ENCODE measurements around the gene MXI1. TPM values are rescaled to one million over a fixed set of nuclear protein-coding genes. Genes with fewer than 3 reads are reported as not detected.

Gene MXI1
- total and polyA plus RNA-seq, 7 donors: 52.2 to 148 (median 92.0) TPM

DNA sequence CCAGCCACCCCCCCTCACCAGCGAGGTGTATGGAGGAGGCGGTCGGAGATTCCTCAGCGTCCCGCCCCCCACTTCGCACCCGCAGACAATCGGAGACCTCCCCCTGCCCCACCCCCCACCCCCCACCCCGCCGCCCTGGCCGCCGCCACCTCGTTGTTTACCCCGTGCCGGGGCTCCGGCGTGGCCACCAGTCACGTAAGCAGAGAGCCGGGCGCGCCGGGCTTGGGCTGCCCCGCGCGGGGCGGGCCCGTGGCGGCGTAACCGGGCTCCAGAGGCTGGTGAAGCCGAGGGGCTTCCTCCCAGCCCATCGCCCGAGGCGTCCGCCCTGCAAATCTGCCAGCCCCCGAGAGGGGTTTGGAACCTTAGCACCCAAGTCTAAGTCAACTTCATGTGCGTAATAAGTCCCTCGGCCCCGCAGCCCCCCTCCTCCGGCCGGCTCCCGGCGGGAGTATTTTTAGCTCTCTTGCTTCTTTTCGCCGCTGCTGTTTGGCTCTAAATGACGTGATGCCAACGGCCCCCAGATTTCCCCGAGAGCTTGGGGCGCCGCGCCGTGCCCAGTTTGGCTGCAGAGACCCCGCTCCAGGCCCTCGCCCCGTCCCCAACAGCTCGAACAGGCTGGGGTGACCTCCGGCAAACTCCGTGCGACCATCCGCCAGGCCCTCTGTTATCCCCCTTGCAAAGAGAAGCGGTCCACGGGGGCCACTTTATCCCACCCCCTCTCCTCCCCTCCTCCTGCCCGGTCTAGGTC lies 2.7 kb downstream of the MXI1 start:
- TF ChIP-seq EP300 (IDR thresholded peaks at IDR 0.05) (no peak), POLR2A (IDR thresholded peaks at IDR 0.05) (no peak), POLR2AphosphoS5 (IDR thresholded peaks at IDR 0.05) (peak in 2 of 4 donors; percentile 25 to 40)
- TF ChIP-seq, protein P1, sequence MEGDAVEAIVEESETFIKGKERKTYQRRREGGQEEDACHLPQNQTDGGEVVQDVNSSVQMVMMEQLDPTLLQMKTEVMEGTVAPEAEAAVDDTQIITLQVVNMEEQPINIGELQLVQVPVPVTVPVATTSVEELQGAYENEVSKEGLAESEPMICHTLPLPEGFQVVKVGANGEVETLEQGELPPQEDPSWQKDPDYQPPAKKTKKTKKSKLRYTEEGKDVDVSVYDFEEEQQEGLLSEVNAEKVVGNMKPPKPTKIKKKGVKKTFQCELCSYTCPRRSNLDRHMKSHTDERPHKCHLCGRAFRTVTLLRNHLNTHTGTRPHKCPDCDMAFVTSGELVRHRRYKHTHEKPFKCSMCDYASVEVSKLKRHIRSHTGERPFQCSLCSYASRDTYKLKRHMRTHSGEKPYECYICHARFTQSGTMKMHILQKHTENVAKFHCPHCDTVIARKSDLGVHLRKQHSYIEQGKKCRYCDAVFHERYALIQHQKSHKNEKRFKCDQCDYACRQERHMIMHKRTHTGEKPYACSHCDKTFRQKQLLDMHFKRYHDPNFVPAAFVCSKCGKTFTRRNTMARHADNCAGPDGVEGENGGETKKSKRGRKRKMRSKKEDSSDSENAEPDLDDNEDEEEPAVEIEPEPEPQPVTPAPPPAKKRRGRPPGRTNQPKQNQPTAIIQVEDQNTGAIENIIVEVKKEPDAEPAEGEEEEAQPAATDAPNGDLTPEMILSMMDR (IDR thresholded peaks at IDR 0.05): no peak
- DNase-seq: peak; percentile 90
- Histone ChIP-seq H3K27me3 (no peaks in the 10 kb centered on the region), H3K36me3 (no peaks in the 10 kb centered on the region), H3K4me3 (peak overlapping the region; percentile 62 to 92 (median 76)), H3K27ac (peak overlapping the region; percentile 94 to 100 (median 98)), H3K4me1 (peaks cover 0 to 38% (median 32%) of the 10 kb centered on the region in 4 donors), H3K9me3 (no peaks in the 10 kb centered on the region)
- WGBS, 2 donors: 0 to 1% methylated on average over 62 to 63 of the region's 63 CpGs
- intact Hi-C loops (cut with DNase I): loop anchor here (1.0 to 5.0 kb wide), 4 partner anchors 16 to 291 kb away; partner anchors contain the start of gene ADD3

DNA sequence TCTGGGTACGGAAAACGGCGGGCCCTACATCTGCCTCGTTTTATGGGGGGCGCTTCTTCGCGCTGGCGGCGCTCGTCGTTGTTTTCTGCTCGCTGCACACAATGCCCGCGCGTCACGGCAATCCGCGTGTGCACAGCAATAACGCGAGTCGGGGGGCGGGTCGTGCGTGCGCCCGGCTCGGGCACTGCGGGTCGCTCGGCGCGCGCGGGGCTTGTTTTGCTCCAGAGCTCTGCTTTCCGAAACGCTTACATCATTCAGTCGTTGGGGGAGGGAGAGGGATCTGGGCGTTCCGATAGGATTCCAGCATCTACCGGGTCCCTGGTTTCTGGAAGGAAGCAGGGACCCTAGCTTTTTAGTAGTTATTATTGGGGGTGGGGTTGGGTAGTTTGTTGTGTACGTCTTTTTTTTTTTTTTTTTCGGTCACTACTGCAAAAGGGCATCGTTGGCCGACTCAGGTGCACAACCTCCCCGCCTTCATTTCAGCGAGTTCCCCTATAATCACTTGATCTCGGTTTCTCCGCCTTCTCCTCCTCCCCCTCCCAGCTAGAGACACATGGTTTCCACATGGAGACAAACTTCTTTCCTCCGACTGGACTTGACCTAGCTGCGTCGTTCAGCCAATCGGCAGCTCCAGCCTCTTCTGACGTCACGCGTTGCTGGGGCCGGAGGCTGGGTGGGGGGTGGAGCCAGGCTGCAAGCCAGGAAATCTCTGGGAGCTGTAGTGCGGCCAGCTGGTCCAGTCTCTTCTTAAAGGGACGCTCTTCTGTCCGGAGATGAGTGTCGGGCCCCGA lies 3.5 kb downstream of the MXI1 start:
- H3K27me3 ChIP-seq: no peaks in the 10 kb centered on the region
- peak overlapping the region; percentile 94 to 100 (median 98) for H3K27ac ChIP-seq
- WGBS, 2 donors: 0% methylated on average over 61 of the region's 61 CpGs
- peak overlapping the region; percentile 62 to 92 (median 76) for H3K4me3 ChIP-seq
- intact Hi-C loops (cut with DNase I): loop anchor here (2.0 kb wide), 1 partner anchor 290 kb away; no protein-coding TSS in a partner anchor
- H3K36me3 ChIP-seq: no peaks in the 10 kb centered on the region
- peaks cover 0 to 45% (median 35%) of the 10 kb centered on the region in 4 donors for H3K4me1 ChIP-seq
- DNase-seq: peak; percentile 99
- TF ChIP-seq EP300 (IDR thresholded peaks at IDR 0.05) (peak in 2 of 4 donors; percentile 39 to 75), POLR2A (IDR thresholded peaks at IDR 0.05) (peak; percentile 73 to 85), POLR2AphosphoS5 (IDR thresholded peaks at IDR 0.05) (peak; percentile 84 to 96 (median 90))
- TF ChIP-seq, protein P1 (IDR thresholded peaks at IDR 0.05): no peak
- no peaks in the 10 kb centered on the region for H3K9me3 ChIP-seq

DNA sequence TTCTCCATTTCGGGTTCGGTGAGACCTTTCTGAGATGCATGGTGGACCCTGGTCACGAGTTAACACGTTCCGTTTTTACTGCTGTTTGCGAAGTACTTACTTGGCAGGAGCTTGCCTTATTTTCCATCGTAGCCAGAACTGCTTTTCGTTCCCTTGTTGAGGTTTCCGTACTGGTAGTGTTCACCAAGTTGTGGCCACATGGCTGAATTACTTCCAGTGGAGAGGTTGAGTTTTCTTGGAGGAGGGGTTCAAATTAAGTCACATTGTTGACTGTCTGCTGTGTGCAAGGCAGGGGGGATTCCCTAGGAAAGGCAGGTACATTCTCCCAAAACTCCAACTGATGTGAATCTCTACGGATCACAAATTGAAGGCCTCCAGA lies 4.0 kb downstream of the MXI1 start:
- DNase-seq: no peak
- H3K36me3 ChIP-seq: no peaks in the 10 kb centered on the region
- no peaks in the 10 kb centered on the region for H3K27me3 ChIP-seq
- peak overlapping the region; percentile 28 to 92 (median 72) for H3K4me3 ChIP-seq
- intact Hi-C loops (cut with DNase I): loop anchor here (2.0 kb wide), 1 partner anchor 289 kb away; no protein-coding TSS in a partner anchor
- H3K4me1 ChIP-seq: peaks cover 0 to 49% (median 36%) of the 10 kb centered on the region in 4 donors
- WGBS, 2 donors: 5 to 7% methylated on average over 10 of the region's 10 CpGs
- no peak for TF ChIP-seq POLR2A (IDR thresholded peaks at IDR 0.05)
- no peak for TF ChIP-seq EP300 (IDR thresholded peaks at IDR 0.05)
- H3K9me3 ChIP-seq: no peaks in the 10 kb centered on the region
- peak overlapping the region; percentile 94 to 100 (median 98) for H3K27ac ChIP-seq

- Histone ChIP-seq H3K27me3 (no peaks in the 10 kb centered on the region), H3K4me3 (peak overlapping the region in 2 of 4 donors; percentile 81 to 92), H3K4me1 (peaks cover 0 to 47% (median 35%) of the 10 kb centered on the region in 4 donors), H3K9me3 (no peaks in the 10 kb centered on the region), H3K27ac (peak overlapping the region; percentile 94 to 100 (median 98)), H3K36me3 (no peaks in the 10 kb centered on the region)
- intact Hi-C loops (cut with DNase I): no loop called here
- peak; percentile 74 for DNase-seq
- 39 to 50% methylated on average over 5 of the region's 5 CpGs for WGBS, 2 donors
- TF ChIP-seq POLR2AphosphoS5 (IDR thresholded peaks at IDR 0.05): peak in 2 of 4 donors; percentile 19 to 57
- TF ChIP-seq, protein P1 (IDR thresholded peaks at IDR 0.05): no peak
- peak in 1 of 2 donors; percentile 41 for TF ChIP-seq POLR2A (IDR thresholded peaks at IDR 0.05)
- TF ChIP-seq EP300 (IDR thresholded peaks at IDR 0.05): no peak
Measured at GRCh38 chr10:110212119-110213006, 5.0 kb downstream of the MXI1 start.

All from sigmoid colon (tissue), 7 donors.